GM12878 (cell line): Measurements from ENCODE around the gene DGKI. TPM values are rescaled to one million over a fixed set of nuclear protein-coding genes. Genes with fewer than 3 reads are reported as not detected.

ENCODE experiments used
- ATAC-seq: fragments of 200-7000 bp; cut with Tn5 transposase; 3 replicates; pipeline ENCODE4 v1.9.1; 2020; ENCODE audit warnings: mild to moderate bottlenecking, moderate library complexity
- BruUV-seq: library from RNA; stranded (reverse); fragments of 400-500 nt; replicated peaks from 2 replicates; lab custom pipeline; 2021; lab: Mats Ljungman, UMichigan
- CTCF ChIA-PET: fragments of 300-600 bp; sonication (Branson Sonifier 250); formaldehyde crosslinking; extraction: SDS; loops from one replicate; lab custom pipeline; 2021; ENCODE audit warnings: inconsistent platforms; lab: Yijun Ruan, JAX
- POLR2A ChIA-PET: fragments of 350-600 bp; formaldehyde crosslinking; extraction: SDS; loops from one replicate; lab custom pipeline; 2021; ENCODE audit warnings: inconsistent platforms; lab: Charles Lee
- RAD21 ChIA-PET: fragments of 300-600 bp; sonication (Branson Sonifier 250); formaldehyde crosslinking; loops from one replicate; lab custom pipeline; 2023; ENCODE audit warnings: antibody characterized with exemption; ENCODE audit not compliant: unreplicated experiment; lab: Charles Lee
- SMC1A ChIA-PET: fragments of 300-600 bp; sonication (Branson Sonifier 250); formaldehyde crosslinking; loops from one replicate; lab custom pipeline; 2023; ENCODE audit not compliant: unreplicated experiment, uncharacterized antibody; lab: Charles Lee
- DNase-seq: peaks from one replicate; pipeline ENCODE4 v3.0.0-alpha.2; 2011; ENCODE audit warnings: low read depth, low spot score
- FAIRE-seq: peaks from 3 replicates; lab custom pipeline; 2011; peaks lifted over from hg19 to GRCh38; lab: Jason Lieb, UNC
- H2AFZ ChIP-seq: 2 replicates; pipeline ENCODE4 v1.6.0; 2011; ENCODE audit warnings: low read depth, low read length, control low read depth; ENCODE audit not compliant: control insufficient read depth
- H3K27ac ChIP-seq: 2 replicates; pipeline ENCODE4 v1.5.1; 2011; ENCODE audit warnings: control low read depth; ENCODE audit not compliant: control insufficient read depth, insufficient read depth
- H3K27me3 ChIP-seq, 2 experiments: replicated peaks in 1 of 2; 2 replicates each; pipeline versions ENCODE4 v1.6.0 to v1.6.1; 2011; ENCODE audit warnings: low read length in 1 of 2; ENCODE audit not compliant: control insufficient read depth in 2 of 2, insufficient read depth in 2 of 2
- H3K36me3 ChIP-seq, 2 experiments: 2 replicates each; pipeline ENCODE4 v1.5.1; 2011; ENCODE audit warnings: low read length in 1 of 2; ENCODE audit not compliant: control insufficient read depth in 2 of 2, insufficient read depth in 2 of 2
- H3K4me1 ChIP-seq: 2 replicates; pipeline ENCODE4 v1.6.1; 2011; ENCODE audit warnings: mild to moderate bottlenecking, low read length, moderate library complexity, mixed read lengths; ENCODE audit not compliant: control insufficient read depth, insufficient read depth
- H3K4me2 ChIP-seq: 2 replicates; pipeline ENCODE4 v1.6.0; 2011; ENCODE audit warnings: control low read depth; ENCODE audit not compliant: control insufficient read depth, insufficient read depth
- H3K4me3 ChIP-seq: fragments of 200-600 bp; sonication (generic); 2 replicates; pipeline ENCODE4 v1.5.1; 2016
- H3K79me2 ChIP-seq: 2 replicates; pipeline ENCODE4 v1.6.0; 2011; ENCODE audit warnings: low read length; ENCODE audit not compliant: control insufficient read depth, insufficient read depth
- H3K9ac ChIP-seq: 2 replicates; pipeline ENCODE4 v1.8.0; 2011; ENCODE audit warnings: low read length, control low read depth, mixed read lengths; ENCODE audit not compliant: control insufficient read depth, insufficient read depth
- H3K9me3 ChIP-seq: replicated peaks from 3 replicates; pipeline ENCODE4 v1.5.1; 2011; ENCODE audit warnings: mild to moderate bottlenecking, low read length; ENCODE audit not compliant: control insufficient read depth, insufficient read depth
- H4K20me1 ChIP-seq: 2 replicates; pipeline ENCODE4 v1.6.0; 2011; ENCODE audit not compliant: control insufficient read depth, insufficient read depth
- FOXM1 ChIP-seq: IDR thresholded peaks from 2 replicates; pipeline ENCODE4 v1.6.1; 2012; ENCODE audit warnings: low read depth, mild to moderate bottlenecking, inconsistent platforms, low read length, moderate library complexity
- JUNB ChIP-seq: IDR thresholded peaks from 2 replicates; pipeline ENCODE4 v1.6.1; 2016; ENCODE audit warnings: antibody characterized with exemption, mild to moderate bottlenecking
- MEF2A ChIP-seq: IDR thresholded peaks from 2 replicates; pipeline ENCODE4 v1.6.1; 2011; ENCODE audit warnings: low read depth, mild to moderate bottlenecking, low read length, moderate library complexity; ENCODE audit not compliant: insufficient read depth
- MYC ChIP-seq: IDR thresholded peaks from 2 replicates; pipeline ENCODE4 v1.6.1; 2011; ENCODE audit warnings: mild to moderate bottlenecking, low read length, moderate library complexity, inconsistent platforms; ENCODE audit not compliant: insufficient read depth, insufficient replicate concordance, insufficient read length, severe bottlenecking
- SIX5 ChIP-seq: IDR thresholded peaks from 2 replicates; pipeline ENCODE4 v1.6.1; 2011; ENCODE audit warnings: mild to moderate bottlenecking, low read depth, low read length, moderate library complexity; ENCODE audit not compliant: severe bottlenecking
- STAT3 ChIP-seq: IDR thresholded peaks from 2 replicates; pipeline ENCODE4 v1.6.1; 2011; ENCODE audit warnings: low read depth, low read length, improper control_type of control experiment
- WGBS: methylation state at CpG from one replicate; pipeline ENCODE4 v1.1.6; 2016; ENCODE audit warnings: low lambda C conversion rate; ENCODE audit not compliant: insufficient replicate concordance, insufficient coverage; ENCODE audit errors: missing lambda C conversion rate; 5-methylcytosine and 5-hydroxymethylcytosine counted together
- in situ Hi-C: fragments of 300-500 bp; cut with MboI; formaldehyde crosslinking; loops from 9 replicates; pipeline ENCODE4 v1.14.3; 2018; ENCODE audit warnings: mixed read lengths
- intact Hi-C: fragments of 100-400 bp; cut with micrococcal nuclease; formaldehyde crosslinking; loops from one replicate; pipeline ENCODE4 v1.14.2; 2022; ENCODE audit not compliant: unreplicated experiment
- polyA plus RNA-seq, 11 experiments: library from polyadenylated mRNA; depleted of rRNA in 4 of 11; unstranded in 6 of 11; stranded (reverse) in 5 of 11; fragments of >200 nt; fragmentation: Nextera tagmentation in 4 of 11; fragmentation: Illumina TruSeq in 1 of 11; extraction: Ambion mirVana in 4 of 11; extraction: Trizol in 1 of 11; gene quantifications; 1 replicate in 1 of 11; 2 replicates in 10 of 11; pipeline versions ENCODE4 v1.2.1 to v1.2.3, GENCODE V29; 2011 to 2016; ENCODE audit warnings: inconsistent platforms in 2 of 11, missing spikeins in 2 of 11, low read depth in 1 of 11
- total RNA-seq, 4 experiments: library from RNA; depleted of rRNA in 3 of 4; stranded (reverse); fragments of >200 nt in 3 of 4; fragmentation: Illumina TruSeq in 1 of 4; extraction: Trizol in 1 of 4; gene quantifications; 2 replicates each; pipeline versions ENCODE4 v1.2.1 to v1.2.3, GENCODE V29; 2013 to 2021
- TF ChIP-seq, protein P1 (sequence below): IDR thresholded peaks from 2 replicates; pipeline ENCODE4 v1.6.1; 2011; ENCODE audit warnings: mild to moderate bottlenecking, low read depth, low read length, moderate library complexity; ENCODE audit not compliant: insufficient replicate concordance

The DGKI gene
- total and polyA plus RNA-seq, 10 of the 15 experiments (the other 5 are each of a cell fraction or from before 2014, with no cell fraction given) = 10.4 to 37.1 (median 22.1) TPM

DNA sequence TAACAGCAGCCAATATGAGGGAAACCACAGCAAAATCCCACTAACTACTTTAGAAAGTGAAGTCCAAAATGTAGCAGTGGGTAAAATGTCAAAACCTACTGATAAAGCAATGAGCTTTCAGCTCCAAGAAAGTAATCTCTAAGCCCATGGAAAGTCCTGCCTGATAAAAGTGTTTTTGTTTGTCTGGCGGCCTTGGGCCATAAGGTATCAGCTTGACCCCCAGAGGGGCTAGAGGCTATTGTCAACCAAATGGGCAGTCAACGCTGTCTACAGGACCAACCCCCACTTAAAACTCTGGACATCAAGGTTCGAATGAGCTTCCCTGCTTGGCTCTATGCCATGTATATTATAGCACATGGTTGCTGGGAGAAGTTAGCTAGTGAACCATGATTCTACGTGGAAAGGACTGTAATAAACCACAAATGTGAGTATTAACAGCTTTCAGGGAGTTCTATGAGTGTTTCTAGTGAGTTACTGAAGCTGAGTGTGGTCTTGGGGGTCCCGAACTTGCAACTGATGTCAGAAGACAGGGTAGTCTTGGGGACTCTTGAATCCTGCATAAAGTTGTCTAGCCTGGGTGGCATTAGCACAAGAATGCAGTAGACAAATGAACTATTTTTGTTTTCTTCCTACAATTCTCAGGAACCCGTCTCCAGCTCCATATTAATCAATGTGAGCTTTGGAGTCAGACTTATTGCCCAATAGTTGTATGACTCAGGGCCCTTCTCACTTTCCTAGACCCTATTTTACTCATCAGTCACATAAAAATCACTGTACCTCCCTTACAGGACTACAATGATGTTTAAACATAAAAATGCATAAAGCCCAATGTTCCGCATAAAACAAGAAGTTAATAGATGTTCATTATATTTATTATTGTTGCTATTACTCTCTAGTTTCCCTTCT, 164.9 kb downstream of the DGKI start (continued):
- TF ChIP-seq, protein P1, sequence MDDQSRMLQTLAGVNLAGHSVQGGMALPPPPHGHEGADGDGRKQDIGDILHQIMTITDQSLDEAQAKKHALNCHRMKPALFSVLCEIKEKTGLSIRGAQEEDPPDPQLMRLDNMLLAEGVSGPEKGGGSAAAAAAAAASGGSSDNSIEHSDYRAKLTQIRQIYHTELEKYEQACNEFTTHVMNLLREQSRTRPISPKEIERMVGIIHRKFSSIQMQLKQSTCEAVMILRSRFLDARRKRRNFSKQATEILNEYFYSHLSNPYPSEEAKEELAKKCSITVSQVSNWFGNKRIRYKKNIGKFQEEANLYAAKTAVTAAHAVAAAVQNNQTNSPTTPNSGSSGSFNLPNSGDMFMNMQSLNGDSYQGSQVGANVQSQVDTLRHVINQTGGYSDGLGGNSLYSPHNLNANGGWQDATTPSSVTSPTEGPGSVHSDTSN = no peak

DNA sequence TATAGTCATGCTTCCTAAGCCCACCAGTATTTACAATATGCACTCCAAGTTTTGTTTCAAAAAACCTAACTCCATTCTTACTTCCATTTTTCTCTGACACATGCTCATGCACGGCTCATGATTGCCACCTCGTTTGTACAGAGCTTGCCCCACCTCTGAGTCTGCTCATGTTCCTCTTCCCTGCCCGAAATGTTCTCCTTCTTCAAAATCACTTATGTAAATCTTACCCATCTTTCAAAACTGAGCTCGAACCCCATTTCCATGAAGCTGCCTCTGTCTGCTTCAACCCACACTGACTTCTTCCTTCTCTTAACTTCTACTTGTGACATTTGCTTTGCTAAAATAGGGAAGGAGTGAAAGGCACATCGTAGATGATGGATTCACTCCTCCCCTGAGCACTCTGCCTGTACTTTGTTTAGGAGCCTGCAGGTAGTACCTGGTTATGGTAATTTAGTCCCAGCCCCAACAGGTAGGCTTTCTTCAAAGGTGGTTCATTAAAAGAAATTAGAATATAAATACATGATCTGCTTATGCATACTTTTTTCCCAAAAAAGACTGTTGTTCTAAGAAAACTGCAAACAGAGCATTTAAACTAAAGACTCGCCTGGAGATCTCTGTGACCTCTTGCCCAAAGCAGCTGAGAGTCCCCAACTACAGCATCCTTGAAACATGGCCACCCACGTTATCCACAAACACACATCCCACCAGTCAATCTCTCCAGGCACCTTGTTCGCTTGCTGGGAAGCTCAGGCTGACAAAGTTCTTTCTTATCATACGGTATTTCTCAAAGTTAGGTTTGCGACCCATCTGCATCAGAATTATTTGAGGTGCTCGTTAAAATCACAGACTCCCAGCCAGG, 172.0 kb downstream of the DGKI start:
- in situ Hi-C loops = no loop called here
- Histone ChIP-seq H3K9me3 (no peaks in the 10 kb centered on the region), H3K4me1 (0 out of 2 replicates have a peak, but pooled peaks cover 2% of the 10 kb centered on the region), H2AFZ (no peak overlapping the region)
- no peak for FAIRE-seq
- ChIA-PET SMC1A (interaction anchor here (0.8 to 4.7 kb wide), 12 partner anchors 9 to 220 kb away, joined by 3 to 32 read pairs (median 4); no protein-coding TSS in a partner anchor), POLR2A (interaction anchor here (0.5 to 1.4 kb wide), 5 partner anchors 14 to 722 kb away, joined by 3 to 13 read pairs (median 3); no protein-coding TSS in a partner anchor)
- no TSS peak for BruUV-seq
- TF ChIP-seq SIX5 = no peak
- no peak for TF ChIP-seq JUNB
- TF ChIP-seq FOXM1 = no peak
- no peak for TF ChIP-seq STAT3
- no peak for TF ChIP-seq MYC
- no peak for TF ChIP-seq MEF2A
- TF ChIP-seq, all 136 proteins: peak for 0
- Histone ChIP-seq H3K4me2 (no peak overlapping the region), H3K9ac (no peak overlapping the region), H3K27me3 (no peaks in the 10 kb centered on the region), H4K20me1 (no peaks in the 10 kb centered on the region), H3K27ac (no peak overlapping the region), H3K4me3 (no peak overlapping the region), H3K36me3 (no peaks in the 10 kb centered on the region), H3K79me2 (no peaks in the 10 kb centered on the region)
- intact Hi-C loops = no loop called here
- CTCF ChIA-PET = interaction anchor here (0.6 to 3.1 kb wide), 13 partner anchors 8 to 328 kb away, joined by 3 to 14 read pairs (median 3); no protein-coding TSS in a partner anchor
- WGBS = 37% methylated on average over 11 of the region's 11 CpGs
- DNase-seq = no peak
- no peak for ATAC-seq
- RAD21 ChIA-PET = interaction anchor here (2.5 to 2.9 kb wide), 2 partner anchors 19 to 220 kb away, joined by 11 read pairs; no protein-coding TSS in a partner anchor
